Astrocyte of the cerebellum (primary cell): ENCODE data around the gene THOC2.
"Not testable (repeated sequence)": the region's sequence is repeated elsewhere in the genome, so short reads cannot be mapped to it uniquely, and the experiment has no call there.

Experiments
- DNase-seq: peaks from one replicate; pipeline ENCODE4 v3.0.0-alpha.2; 2011; ENCODE audit warnings: low read depth
- H3K4me3 ChIP-seq: 2 replicates; pipeline ENCODE4 v1.5.1; 2011; ENCODE audit warnings: mild to moderate bottlenecking, low read depth, low read length, moderate library complexity
- in situ Hi-C: cut with HindIII; loops from 2 replicates; pipeline ENCODE4 v1.10.0; 2017; ENCODE audit warnings: low sequenced_read_pairs
- TF ChIP-seq, protein P1 (sequence below): IDR thresholded peaks from 2 replicates; pipeline ENCODE4 v1.5.1; 2012; ENCODE audit warnings: low read length, low read depth, moderate library complexity, mild to moderate bottlenecking; ENCODE audit errors: missing control alignments

The THOC2 gene

DNA sequence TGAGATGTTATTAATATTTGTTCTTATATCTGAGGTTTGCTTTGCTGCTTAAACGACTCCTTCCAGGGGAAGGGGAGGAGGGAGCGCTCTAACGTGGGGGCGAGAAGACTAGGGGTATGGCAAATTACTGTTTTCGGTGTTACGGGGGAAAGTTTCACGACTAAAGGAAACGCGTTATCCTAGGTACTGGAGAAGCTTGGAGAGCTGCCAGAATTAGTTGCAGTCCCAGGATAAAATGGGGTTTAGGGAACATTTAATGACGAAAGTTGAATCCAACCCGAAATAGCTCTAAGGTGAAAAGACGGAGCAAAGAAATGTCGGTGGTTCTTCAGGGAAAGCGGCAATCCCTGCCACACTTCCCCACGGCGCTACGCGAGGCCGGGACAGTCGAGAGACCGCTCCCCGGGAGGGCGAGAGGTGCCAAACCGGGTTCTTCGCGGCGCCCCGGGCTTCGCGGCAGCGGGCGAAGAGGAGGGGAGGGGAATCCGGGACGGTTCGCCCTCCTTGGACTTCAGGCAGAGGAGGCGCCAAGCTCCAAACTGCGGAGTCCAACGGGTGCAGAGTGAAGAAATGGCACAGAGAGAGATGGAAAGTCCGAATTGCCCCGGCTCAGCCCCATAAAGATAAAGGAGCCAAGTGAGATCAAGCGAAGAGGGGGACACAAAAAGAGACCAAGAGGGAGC lies 724 bp downstream of the THOC2 start:
- H3K4me3 ChIP-seq = peak overlapping the region; percentile 78
- TF ChIP-seq, protein P1, sequence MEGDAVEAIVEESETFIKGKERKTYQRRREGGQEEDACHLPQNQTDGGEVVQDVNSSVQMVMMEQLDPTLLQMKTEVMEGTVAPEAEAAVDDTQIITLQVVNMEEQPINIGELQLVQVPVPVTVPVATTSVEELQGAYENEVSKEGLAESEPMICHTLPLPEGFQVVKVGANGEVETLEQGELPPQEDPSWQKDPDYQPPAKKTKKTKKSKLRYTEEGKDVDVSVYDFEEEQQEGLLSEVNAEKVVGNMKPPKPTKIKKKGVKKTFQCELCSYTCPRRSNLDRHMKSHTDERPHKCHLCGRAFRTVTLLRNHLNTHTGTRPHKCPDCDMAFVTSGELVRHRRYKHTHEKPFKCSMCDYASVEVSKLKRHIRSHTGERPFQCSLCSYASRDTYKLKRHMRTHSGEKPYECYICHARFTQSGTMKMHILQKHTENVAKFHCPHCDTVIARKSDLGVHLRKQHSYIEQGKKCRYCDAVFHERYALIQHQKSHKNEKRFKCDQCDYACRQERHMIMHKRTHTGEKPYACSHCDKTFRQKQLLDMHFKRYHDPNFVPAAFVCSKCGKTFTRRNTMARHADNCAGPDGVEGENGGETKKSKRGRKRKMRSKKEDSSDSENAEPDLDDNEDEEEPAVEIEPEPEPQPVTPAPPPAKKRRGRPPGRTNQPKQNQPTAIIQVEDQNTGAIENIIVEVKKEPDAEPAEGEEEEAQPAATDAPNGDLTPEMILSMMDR = no peak
- in situ Hi-C loops = no loop called here
- DNase-seq = no peak

DNA sequence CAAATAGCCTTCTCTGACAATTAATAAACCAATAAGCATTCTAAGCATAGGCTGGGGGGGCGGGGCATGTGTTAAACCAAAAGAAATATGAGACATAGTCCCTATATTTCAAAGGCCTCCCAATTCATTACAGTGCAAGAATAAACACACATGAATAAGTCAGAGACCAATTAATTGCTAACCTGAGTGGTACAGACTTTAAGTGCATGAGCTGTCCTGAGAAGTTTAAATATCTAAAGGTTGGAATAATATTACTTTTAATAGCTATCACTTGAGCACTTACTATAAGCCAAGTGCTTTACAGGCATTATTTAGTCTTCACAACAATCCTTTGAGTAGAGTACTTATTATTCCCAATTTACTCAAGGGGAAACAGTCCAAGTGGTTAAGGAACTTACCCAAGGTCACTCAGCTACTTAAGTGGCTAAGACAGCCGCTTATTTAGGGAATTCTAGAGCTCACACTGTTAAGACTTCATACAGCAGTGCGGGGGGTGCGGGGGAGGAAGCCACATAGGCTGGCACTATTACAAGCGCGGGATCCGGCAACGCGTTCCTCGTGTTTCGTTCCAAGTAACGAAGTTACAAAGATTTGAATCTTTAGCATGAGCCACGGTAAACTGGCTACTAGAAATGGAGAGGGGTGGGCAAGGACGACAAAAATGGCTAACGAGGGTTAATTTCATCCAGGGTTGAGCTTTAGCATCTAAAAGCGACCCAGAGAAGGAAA lies 1.4 kb downstream of the THOC2 start:
- no peak for DNase-seq
- in situ Hi-C loops = no loop called here
- H3K4me3 ChIP-seq = peak overlapping the region; percentile 78
- TF ChIP-seq, protein P1 = no peak

DNA sequence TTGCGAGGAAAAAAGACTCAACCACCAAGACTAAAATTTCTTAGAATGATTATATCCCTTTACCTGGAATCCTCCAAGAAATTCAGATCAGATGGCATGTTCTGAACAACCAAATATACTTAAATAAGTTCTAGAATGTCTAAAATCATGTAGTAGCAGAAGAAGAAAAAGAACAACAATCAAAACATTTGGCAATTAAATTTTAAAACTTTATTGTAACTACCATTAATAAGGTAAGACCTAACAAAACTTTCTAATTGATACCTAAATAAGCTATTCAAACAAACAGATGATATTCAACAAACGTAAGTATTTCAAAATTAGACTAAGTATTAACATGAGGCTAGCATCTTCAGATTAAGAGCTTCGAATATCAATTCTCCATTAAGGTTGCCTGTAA lies 4.3 kb downstream of the THOC2 start:
- H3K4me3 ChIP-seq = no peak overlapping the region
- no peak for DNase-seq
- in situ Hi-C loops = loop anchor here (5.0 kb wide), 1 partner anchor 81 kb away; no protein-coding TSS in a partner anchor
- TF ChIP-seq, protein P1 = no peak

DNA sequence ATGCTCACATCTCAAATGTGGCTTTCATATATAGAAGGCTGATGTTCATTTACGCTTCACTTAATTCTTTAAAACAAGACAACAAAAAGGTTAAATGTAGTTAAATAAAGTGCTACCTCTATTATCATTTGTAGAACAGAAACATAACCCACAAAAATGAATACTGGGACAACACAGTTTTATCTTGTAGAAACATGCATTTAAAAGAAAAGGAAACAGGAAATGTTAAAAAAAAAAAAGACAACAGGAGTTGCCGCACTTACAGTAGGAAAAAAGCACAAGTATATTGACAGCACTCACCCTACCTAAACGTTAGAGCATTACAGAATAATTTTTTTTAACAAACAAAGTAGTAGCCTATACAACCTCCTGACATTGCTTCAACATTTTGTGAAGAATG lies 4.8 kb downstream of the THOC2 start:
- no peak overlapping the region for H3K4me3 ChIP-seq
- in situ Hi-C loops = loop anchor here (5.0 kb wide), 1 partner anchor 81 kb away; no protein-coding TSS in a partner anchor
- TF ChIP-seq, protein P1 = no peak
- DNase-seq = no peak

DNA sequence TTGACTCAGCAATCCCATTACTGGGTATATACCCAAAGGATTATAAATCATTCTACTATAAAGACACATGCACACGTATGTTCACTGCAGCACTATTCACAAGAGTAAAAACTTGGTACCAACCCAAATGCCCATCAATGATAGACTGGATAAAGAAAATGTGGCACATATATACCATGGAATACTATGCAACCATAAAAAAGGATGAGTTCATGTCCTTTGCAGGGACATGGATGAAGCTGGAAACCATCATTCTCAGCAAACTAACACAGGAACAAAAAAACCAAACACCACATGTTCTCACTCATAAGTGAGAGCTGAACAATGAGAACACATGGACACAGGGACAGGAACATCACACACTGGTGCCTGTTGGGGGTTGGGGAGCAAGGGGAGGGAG lies 10.7 kb downstream of the THOC2 start:
- H3K4me3 ChIP-seq, DNase-seq, in situ Hi-C loops: not testable (repeated sequence)

DNA sequence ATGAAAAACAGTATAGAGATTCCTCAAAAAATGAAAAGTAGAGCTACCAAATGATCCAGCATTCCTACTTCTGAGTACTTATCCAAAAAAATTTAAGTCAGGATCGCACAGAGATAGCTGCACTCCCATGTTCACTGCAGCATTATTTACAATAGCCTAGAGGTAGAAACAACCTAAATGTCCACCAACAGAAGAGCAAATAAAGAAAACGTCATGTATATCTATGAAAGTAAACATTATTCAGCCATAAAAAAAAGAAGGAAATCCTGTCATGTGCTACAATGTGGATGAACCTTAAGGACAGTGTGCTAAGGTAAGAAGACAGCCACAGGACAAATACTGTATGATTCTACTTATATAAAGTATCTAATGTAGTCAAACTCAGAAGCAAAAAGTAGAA lies 12.4 kb downstream of the THOC2 start:
- no peak for DNase-seq
- no peak overlapping the region for H3K4me3 ChIP-seq
- TF ChIP-seq, protein P1 = no peak
- in situ Hi-C loops = no loop called here

DNA sequence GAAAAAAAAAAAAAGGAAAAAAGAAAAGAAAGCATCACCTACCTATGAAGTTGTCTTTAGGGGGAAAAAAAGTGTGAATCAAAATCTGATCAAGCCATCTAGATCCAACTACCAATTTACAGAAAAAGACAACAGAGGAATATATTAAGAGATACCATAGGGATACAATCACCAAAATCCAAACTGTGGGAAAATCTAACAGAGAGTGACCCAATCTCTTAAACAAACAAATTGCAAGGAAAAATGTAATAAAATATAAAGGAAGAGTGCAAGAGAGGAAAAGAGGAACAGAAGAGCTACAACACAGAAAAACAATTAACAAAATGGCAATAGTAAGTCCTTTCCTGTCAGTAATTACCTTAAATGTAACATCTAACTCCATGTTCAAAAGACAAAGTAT lies 19.0 kb downstream of the THOC2 start:
- TF ChIP-seq, protein P1 = no peak
- no peak for DNase-seq
- no peak overlapping the region for H3K4me3 ChIP-seq
- in situ Hi-C loops = no loop called here
